HG02759 (cell line): ENCODE measurements around the gene DMD.

ENCODE experiments used
- ATAC-seq: cut with Tn5 transposase; IDR thresholded peaks from one replicate; pipeline ENCODE4 v1.9.1; 2021; ENCODE audit warnings: mild to moderate bottlenecking, moderate library complexity; ENCODE audit not compliant: unreplicated experiment

Gene DMD

GRCh38 chrX:31099536-31100090, 2111.7 kb downstream of the DMD start:
- ATAC-seq = peak; percentile 87

- no peak for ATAC-seq
Measured at GRCh38 chrX:31098079-31098478, 2113.3 kb downstream of the DMD start.

- ATAC-seq = peak; percentile 24
Measured at GRCh38 chrX:31093639-31093975, 2117.7 kb downstream of the DMD start.

GRCh38 chrX:31092970-31093638, 2118.2 kb downstream of the DMD start:
- ATAC-seq = peak; percentile 83

GRCh38 chrX:31092476-31092875, 2118.9 kb downstream of the DMD start:
- peak; percentile 5 for ATAC-seq

- ATAC-seq = no peak
Measured at GRCh38 chrX:31091819-31092218, 2119.5 kb downstream of the DMD start.

- no peak for ATAC-seq
Measured at GRCh38 chrX:31074522-31074921, 2136.8 kb downstream of the DMD start.

GRCh38 chrX:31071725-31072124, 2139.6 kb downstream of the DMD start, which contains the start of gene FTHL17:
FTHL17 (minus strand) TSS chrX:31072041; CDS start chrX:31071953, 88 bp downstream.
- ATAC-seq = no peak

GRCh38 chrX:31071262-31071661, 2140.1 kb downstream of the DMD start:
- no peak for ATAC-seq

- ATAC-seq = peak; percentile 84
Measured at GRCh38 chrX:31070057-31070468, 2141.3 kb downstream of the DMD start.
